Eye (tissue), 1 donor: ENCODE measurements around the gene PLIN4.
A peak's percentile ranks its signal among the peaks of the same experiment; 100 is the strongest.

Experiments
- DNase-seq: peaks from one replicate; pipeline ENCODE4 v3.0.0-alpha.2; 2015

The PLIN4 gene

GRCh38 chr19:4524808-4525562 is 6.7 kb upstream of the PLIN4 start:
- DNase-seq, result peak; percentile 61

GRCh38 chr19:4523306-4524110 is 5.2 kb upstream of the PLIN4 start:
- peak; percentile 54 for DNase-seq

- DNase-seq, result no peak
Observed at GRCh38 chr19:4522291-4523002, 4.2 kb upstream of the PLIN4 start.

- DNase-seq, result no peak
Observed at GRCh38 chr19:4521888-4522242, 3.6 kb upstream of the PLIN4 start.

GRCh38 chr19:4521170-4521887 is 3.0 kb upstream of the PLIN4 start:
- DNase-seq, result no peak

- no peak for DNase-seq
Observed at GRCh38 chr19:4519521-4520277, 1.4 kb upstream of the PLIN4 start.

- no peak for DNase-seq
Observed at GRCh38 chr19:4519172-4519496, 848 bp upstream of the PLIN4 start.

GRCh38 chr19:4517451-4518057 is 732 bp downstream of the PLIN4 start:
- no peak for DNase-seq

- DNase-seq, result no peak
Observed at GRCh38 chr19:4516939-4517300, 1.4 kb downstream of the PLIN4 start.

GRCh38 chr19:4516199-4516938 is 1.9 kb downstream of the PLIN4 start:
- no peak for DNase-seq

GRCh38 chr19:4515732-4516131 is 2.6 kb downstream of the PLIN4 start:
- no peak for DNase-seq

GRCh38 chr19:4513248-4513647 is 5.0 kb downstream of the PLIN4 start:
- no peak for DNase-seq

GRCh38 chr19:4512070-4512469 is 6.2 kb downstream of the PLIN4 start:
- DNase-seq, result no peak

- DNase-seq, result no peak
Observed at GRCh38 chr19:4511300-4512054, 6.8 kb downstream of the PLIN4 start.

GRCh38 chr19:4510435-4511255 is 7.6 kb downstream of the PLIN4 start:
- no peak for DNase-seq

GRCh38 chr19:4508698-4509097 is 9.6 kb downstream of the PLIN4 start:
- DNase-seq, result no peak

- DNase-seq, result no peak
Observed at GRCh38 chr19:4507804-4508203, 10.5 kb downstream of the PLIN4 start.

- DNase-seq, result no peak
Observed at GRCh38 chr19:4507150-4507452, 11.2 kb downstream of the PLIN4 start.

- no peak for DNase-seq
Observed at GRCh38 chr19:4506449-4507149, 11.7 kb downstream of the PLIN4 start.
